Measurements from ENCODE around the gene G0S2.

G0S2 gene

DNA sequence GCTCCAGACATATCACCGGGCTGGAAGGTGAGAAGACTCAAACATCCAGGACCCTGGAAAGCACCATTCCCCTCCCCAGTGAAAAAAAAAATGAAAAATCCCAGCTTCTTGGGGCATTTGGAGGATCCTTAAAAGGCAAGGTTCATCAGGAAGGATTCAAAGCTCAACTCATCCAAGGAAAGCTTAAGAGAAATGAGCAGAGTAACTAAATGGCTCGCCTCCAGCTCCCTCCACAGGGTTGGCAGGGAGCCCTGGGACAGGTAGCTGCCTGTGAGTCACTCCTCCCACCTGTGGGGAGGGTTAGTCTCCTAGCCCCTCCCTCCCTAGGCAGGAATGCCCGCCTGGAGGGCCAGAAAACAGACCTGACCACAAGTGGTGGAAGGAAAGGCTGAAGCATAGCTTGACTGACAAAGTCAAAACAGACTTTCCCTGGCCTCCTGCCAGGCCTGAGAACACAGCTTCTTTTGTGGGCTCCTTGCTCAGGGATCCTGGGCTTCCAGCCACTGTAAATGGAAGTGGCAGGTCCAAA lies 22.3 kb upstream of the G0S2 start:
- DNase-seq (ENCODE audit: extremely low spot score) = no peak
- TF ChIP-seq, protein P1, sequence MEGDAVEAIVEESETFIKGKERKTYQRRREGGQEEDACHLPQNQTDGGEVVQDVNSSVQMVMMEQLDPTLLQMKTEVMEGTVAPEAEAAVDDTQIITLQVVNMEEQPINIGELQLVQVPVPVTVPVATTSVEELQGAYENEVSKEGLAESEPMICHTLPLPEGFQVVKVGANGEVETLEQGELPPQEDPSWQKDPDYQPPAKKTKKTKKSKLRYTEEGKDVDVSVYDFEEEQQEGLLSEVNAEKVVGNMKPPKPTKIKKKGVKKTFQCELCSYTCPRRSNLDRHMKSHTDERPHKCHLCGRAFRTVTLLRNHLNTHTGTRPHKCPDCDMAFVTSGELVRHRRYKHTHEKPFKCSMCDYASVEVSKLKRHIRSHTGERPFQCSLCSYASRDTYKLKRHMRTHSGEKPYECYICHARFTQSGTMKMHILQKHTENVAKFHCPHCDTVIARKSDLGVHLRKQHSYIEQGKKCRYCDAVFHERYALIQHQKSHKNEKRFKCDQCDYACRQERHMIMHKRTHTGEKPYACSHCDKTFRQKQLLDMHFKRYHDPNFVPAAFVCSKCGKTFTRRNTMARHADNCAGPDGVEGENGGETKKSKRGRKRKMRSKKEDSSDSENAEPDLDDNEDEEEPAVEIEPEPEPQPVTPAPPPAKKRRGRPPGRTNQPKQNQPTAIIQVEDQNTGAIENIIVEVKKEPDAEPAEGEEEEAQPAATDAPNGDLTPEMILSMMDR (IDR thresholded peaks at IDR 0.05; ENCODE audit: control extremely low read depth, extremely low read depth, low read depth, missing control alignments) = no peak
- ChIA-PET CTCF (interaction anchor here (0.8 to 6.2 kb wide), 19 partner anchors 11 to 659 kb away, joined by 3 to 26 read pairs (median 4); partner anchors contain the start of gene G0S2), POLR2A (interaction anchor here (0.7 to 0.9 kb wide), 2 partner anchors 21 to 23 kb away, joined by 3 read pairs; partner anchors contain the start of gene G0S2)

DNA sequence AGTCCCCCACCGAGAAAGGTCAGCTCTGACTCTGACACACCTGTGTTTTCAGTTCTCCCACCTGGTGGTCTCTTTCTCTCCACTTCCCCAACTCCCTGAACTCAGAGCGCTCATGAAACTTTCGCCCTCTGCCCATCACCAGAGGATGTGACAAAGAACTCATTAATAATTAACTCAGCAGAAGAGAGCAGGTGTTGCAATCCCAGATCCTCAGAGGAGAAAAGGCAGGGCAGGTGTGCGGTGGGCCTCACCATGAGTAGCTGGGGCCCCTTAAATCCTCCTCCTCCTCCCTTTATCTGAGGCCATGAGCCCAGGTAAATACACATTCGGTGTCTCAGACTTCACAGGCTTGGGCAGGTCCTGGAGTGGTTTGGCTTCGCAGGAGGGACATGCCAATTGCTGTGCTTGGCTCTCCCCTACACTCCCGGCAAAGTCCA lies 21.3 kb upstream of the G0S2 start:
- no peak for DNase-seq (ENCODE audit: extremely low spot score)
- TF ChIP-seq, protein P1 (IDR thresholded peaks at IDR 0.05; ENCODE audit: control extremely low read depth, extremely low read depth, low read depth, missing control alignments) = no peak
- POLR2A ChIA-PET = no interaction called here
- CTCF ChIA-PET = interaction anchor here (0.9 to 6.2 kb wide), 12 partner anchors 11 to 658 kb away, joined by 3 to 26 read pairs (median 3); partner anchors contain the start of gene G0S2

DNA sequence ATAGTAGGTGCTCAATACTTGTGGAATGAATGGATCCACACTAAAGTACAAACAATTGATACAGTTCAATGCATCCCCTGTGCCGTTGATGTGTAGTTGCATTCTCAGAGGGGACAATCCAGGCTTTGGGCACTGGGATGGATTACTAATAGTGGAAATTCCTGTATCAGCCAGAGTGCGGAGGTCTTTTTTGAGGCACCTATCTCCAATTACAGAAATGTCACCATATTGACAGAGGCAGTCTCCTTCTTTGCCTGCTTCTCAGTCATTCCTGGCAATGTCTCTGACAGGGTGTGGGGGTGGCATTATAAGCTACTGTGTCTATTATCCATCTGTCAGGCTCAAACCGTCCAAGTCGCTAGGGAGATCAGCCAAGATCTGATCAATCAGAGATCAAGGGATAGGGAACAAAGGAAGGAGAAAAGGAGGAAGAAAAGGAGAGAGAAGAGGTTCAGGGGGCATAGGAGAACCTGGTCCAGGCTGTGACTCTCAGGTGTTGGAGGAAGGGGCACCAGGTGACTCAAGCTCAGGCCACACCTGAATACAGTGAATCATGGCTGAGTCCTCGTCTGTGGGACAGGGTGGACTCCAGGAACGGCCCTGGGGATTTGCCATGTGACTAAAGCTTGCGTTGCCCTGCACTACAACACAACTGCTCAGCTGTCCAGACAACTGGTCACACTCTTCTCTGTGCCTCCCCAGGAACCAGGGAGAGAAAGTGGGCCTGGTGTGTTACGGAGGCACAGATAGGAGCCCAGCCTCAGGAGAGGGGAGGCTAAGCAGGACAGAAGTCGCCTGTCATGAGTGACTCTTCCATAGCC lies 19.6 kb upstream of the G0S2 start:
- POLR2A ChIA-PET = no interaction called here
- CTCF ChIA-PET = interaction anchor here (0.8 to 1.7 kb wide), 5 partner anchors 9 to 32 kb away, joined by 3 to 4 read pairs (median 3); no protein-coding TSS in a partner anchor
- DNase-seq (ENCODE audit: extremely low spot score) = no peak
- TF ChIP-seq, protein P1 (IDR thresholded peaks at IDR 0.05; ENCODE audit: control extremely low read depth, extremely low read depth, low read depth, missing control alignments) = no peak

DNA sequence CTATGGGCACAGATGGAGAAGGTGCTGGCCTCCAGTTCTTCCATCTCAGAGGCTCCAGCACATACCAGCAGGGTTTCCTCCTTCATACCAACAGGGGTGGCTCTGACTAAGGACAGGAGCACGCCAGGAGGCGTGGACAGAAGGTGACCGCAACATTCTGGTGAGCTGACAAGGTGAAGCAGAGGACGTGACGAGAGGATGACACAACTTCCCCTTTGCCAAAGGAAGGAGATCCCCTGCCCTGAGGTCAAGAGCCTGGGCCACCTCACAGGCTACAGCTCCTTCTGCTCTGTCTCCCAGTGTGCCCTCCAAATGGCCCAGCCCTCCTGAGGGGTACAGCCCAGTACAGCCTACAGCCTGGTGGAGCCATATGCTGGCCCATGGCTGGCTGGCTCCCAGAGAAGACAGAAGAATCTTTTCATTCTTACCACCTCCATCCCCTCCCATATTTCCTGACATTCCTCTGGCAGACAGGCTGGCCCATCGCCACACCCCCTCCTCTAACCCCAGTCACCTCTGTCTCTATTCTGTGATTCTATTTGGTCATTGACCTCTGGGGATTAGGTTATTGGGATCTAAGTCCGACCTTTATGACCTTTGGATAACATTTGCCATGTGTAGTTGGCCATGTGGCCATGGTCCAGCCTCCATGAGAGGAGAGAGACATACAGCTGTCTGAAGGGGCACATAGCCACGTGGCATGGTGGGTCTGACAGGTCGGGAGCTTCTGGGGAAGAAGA lies 17.9 kb upstream of the G0S2 start:
- peak; percentile 59 for DNase-seq (ENCODE audit: extremely low spot score)
- ChIA-PET CTCF (interaction anchor here (1.0 to 2.2 kb wide), 3 partner anchors 30 to 165 kb away, joined by 3 to 5 read pairs (median 3); no protein-coding TSS in a partner anchor), POLR2A (no interaction called here)
- TF ChIP-seq, protein P1 (IDR thresholded peaks at IDR 0.05; ENCODE audit: control extremely low read depth, extremely low read depth, low read depth, missing control alignments) = no peak

DNA sequence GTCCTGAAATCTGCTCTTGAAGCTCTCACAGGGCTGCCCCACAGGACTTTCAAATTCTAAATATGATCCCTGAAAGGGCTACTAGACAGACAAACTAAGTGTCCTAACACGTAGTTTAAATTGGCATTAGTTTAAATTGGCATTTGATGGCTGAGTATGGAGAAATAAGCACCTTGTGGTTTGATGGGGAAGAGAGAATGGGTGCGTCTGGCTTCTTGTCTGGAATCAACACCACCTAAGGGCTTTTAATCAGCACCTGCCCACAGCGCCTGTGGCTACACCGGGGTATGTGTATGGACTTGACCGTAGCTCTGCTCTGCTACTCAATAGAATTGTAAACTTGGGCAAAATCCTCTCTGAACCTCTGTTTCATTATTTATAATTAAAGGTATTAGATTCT lies 17.3 kb upstream of the G0S2 start:
- DNase-seq (ENCODE audit: extremely low spot score) = no peak
- ChIA-PET CTCF (interaction anchor here (1.5 to 2.2 kb wide), 2 partner anchors 81 to 165 kb away, joined by 3 to 5 read pairs; no protein-coding TSS in a partner anchor), POLR2A (no interaction called here)
- TF ChIP-seq, protein P1 (IDR thresholded peaks at IDR 0.05; ENCODE audit: control extremely low read depth, extremely low read depth, low read depth, missing control alignments) = no peak

DNA sequence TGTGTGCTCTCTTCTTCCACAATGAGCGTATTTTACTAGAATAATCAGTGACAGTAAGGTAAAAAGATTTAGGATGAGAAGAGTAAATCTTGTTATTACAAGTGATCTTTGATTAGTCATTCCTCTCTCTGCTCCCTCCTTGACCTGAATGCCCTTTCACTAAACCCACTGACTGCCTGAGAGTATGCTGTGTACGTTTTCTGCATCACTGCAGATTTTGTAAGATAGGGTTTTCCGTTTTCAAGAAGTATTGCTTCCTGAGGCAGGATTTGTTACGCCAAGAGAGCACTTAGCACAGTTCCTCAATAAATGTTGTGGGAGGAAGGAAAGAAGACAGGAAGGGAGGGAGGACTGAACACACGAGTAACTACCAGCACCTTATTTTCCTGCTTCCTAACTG lies 15.3 kb upstream of the G0S2 start:
- DNase-seq (ENCODE audit: extremely low spot score) = peak; percentile 55
- ChIA-PET POLR2A (no interaction called here), CTCF (interaction anchor here (3.3 kb wide), 1 partner anchor 33 kb away, joined by 14 read pairs; no protein-coding TSS in a partner anchor)
- TF ChIP-seq, protein P1 (IDR thresholded peaks at IDR 0.05; ENCODE audit: control extremely low read depth, extremely low read depth, low read depth, missing control alignments) = no peak

Data from GM10248 (cell line).